ENCODE data around the gene TRAPPC11. TPM values are rescaled to one million over a fixed set of nuclear protein-coding genes. Genes with fewer than 3 reads are reported as not detected.

The TRAPPC11 gene
- total and polyA plus RNA-seq, 4 donors = 35.6 to 68.3 (median 46.1) TPM

DNA sequence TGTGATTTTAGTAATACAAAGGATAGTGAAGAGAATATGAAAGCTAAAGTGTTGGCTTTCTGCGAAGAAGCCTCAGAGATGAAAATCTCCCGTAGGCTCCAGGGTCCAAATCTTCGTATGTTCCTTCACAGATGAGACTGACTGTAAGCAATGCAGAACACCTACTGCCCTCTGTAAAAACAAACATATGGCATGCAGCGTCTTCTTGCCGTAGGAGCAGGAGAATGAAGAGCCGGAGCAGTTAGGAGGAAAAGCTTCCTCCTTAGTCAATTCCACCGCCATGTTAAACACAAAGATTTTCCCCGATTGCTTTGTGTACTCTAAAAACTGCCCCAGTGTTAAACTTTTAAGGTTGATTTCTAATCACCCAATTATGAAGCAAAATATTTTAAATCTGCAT, 22.6 kb upstream of the TRAPPC11 start:
- Histone ChIP-seq H3K4me3 (ENCODE audit: low read depth, low read length) (no peak overlapping the region), H3K27ac (ENCODE audit: low read depth, low read length) (peak overlapping the region; percentile 50), H3K36me3 (ENCODE audit: control insufficient read depth, insufficient read depth, low read length) (no peaks in the 10 kb centered on the region), H3K27me3 (ENCODE audit: control insufficient read depth, insufficient read depth, low read length) (no peaks in the 10 kb centered on the region), H3K4me1 (ENCODE audit: control insufficient read depth, insufficient read depth, low read length) (no peaks in the 10 kb centered on the region), H3K9me3 (ENCODE audit: control insufficient read depth, insufficient read depth, low read length) (no peaks in the 10 kb centered on the region)
- WGBS (ENCODE audit: insufficient coverage) = 90% methylated on average over 2 of the region's 8 CpGs
- peak in 1 of 6 donors; percentile 55 for DNase-seq (ENCODE audit: low read depth in 4 of 6, low spot score in 6 of 6)

DNA sequence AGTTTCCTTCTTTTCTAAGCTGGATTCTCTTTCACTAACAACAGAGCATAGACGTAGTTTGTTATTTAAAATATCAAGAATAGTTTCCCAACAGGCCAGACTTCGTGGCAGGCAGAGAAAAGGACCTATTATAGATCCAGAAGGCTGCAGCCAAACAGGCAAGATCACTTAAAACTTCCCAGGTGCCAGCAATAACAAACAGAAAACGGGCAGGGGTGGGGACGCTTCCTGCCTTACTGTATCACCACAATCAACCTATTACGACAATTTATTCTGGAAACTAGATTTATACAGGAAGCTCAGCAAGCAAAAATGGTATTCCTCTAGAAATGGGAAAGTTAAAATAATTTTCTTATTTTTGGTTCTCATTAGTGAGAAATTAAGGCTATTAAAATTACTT, 22.2 kb upstream of the TRAPPC11 start:
- Histone ChIP-seq H3K4me1 (ENCODE audit: control insufficient read depth, insufficient read depth, low read length) (no peaks in the 10 kb centered on the region), H3K36me3 (ENCODE audit: control insufficient read depth, insufficient read depth, low read length) (no peaks in the 10 kb centered on the region), H3K27me3 (ENCODE audit: control insufficient read depth, insufficient read depth, low read length) (no peaks in the 10 kb centered on the region), H3K4me3 (ENCODE audit: low read depth, low read length) (no peak overlapping the region), H3K9me3 (ENCODE audit: control insufficient read depth, insufficient read depth, low read length) (no peaks in the 10 kb centered on the region), H3K27ac (ENCODE audit: low read depth, low read length) (peak overlapping the region; percentile 50)
- WGBS (ENCODE audit: insufficient coverage) = 25% methylated on average over 1 of the region's 5 CpGs
- DNase-seq (ENCODE audit: low read depth in 4 of 6, low spot score in 6 of 6) = peak in 1 of 6 donors; percentile 55

DNA sequence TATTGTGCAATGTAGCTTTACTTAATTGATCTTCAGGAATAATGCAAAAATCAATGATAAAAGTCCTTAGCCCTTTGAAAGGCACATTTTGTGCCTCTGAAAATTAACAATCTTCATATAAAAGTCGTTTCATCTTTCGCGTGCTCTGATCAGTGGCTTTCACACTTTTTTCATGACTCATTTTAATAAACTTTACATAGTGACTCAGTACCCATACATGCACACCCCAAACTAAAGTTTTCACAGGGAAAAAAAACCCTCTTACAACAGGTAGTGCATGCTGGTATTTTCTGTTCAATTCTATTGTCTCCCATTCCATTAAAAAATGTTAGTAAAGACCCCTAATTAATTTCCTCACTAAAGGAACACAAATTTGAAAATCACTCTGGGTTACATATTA, 21.6 kb upstream of the TRAPPC11 start:
- Histone ChIP-seq H3K9me3 (ENCODE audit: control insufficient read depth, insufficient read depth, low read length) (no peaks in the 10 kb centered on the region), H3K27me3 (ENCODE audit: control insufficient read depth, insufficient read depth, low read length) (no peaks in the 10 kb centered on the region), H3K4me3 (ENCODE audit: low read depth, low read length) (no peak overlapping the region), H3K36me3 (ENCODE audit: control insufficient read depth, insufficient read depth, low read length) (peaks cover 3% of the 10 kb centered on the region), H3K4me1 (ENCODE audit: control insufficient read depth, insufficient read depth, low read length) (no peaks in the 10 kb centered on the region), H3K27ac (ENCODE audit: low read depth, low read length) (no peak overlapping the region)
- WGBS (ENCODE audit: insufficient coverage) = 71% methylated on average over 3 of the region's 3 CpGs
- DNase-seq (ENCODE audit: low read depth in 4 of 6, low spot score in 6 of 6) = no peak

DNA sequence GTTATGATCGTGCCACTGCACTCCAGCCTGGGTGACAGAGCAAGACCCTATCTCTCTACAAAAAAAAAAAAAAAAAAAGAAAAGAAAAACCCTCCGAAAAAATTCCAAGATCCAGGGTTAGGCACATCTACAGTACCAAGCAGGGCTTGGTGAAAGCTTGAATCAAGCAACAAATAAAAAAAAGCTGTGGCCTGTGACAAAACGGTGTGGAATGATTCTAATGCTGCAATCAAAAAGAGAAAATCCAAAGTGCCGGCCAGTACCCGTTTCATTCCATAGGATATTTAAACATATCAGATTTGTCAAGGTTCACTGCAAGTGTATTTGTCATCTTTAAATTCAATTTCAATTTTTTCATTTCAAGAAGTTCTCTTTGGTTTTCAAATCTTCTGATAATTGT, 20.7 kb upstream of the TRAPPC11 start:
- no CpG with 5 or more reads among the region's 5 CpGs for WGBS (ENCODE audit: insufficient coverage)
- no peak overlapping the region for H3K27ac ChIP-seq (ENCODE audit: low read depth, low read length)
- H3K36me3 ChIP-seq (ENCODE audit: control insufficient read depth, insufficient read depth, low read length) = peaks cover 9% of the 10 kb centered on the region
- no peaks in the 10 kb centered on the region for H3K27me3 ChIP-seq (ENCODE audit: control insufficient read depth, insufficient read depth, low read length)
- H3K9me3 ChIP-seq (ENCODE audit: control insufficient read depth, insufficient read depth, low read length) = no peaks in the 10 kb centered on the region
- H3K4me1 ChIP-seq (ENCODE audit: control insufficient read depth, insufficient read depth, low read length) = no peaks in the 10 kb centered on the region
- DNase-seq (ENCODE audit: low read depth in 4 of 6, low spot score in 6 of 6) = no peak
- no peak overlapping the region for H3K4me3 ChIP-seq (ENCODE audit: low read depth, low read length)

DNA sequence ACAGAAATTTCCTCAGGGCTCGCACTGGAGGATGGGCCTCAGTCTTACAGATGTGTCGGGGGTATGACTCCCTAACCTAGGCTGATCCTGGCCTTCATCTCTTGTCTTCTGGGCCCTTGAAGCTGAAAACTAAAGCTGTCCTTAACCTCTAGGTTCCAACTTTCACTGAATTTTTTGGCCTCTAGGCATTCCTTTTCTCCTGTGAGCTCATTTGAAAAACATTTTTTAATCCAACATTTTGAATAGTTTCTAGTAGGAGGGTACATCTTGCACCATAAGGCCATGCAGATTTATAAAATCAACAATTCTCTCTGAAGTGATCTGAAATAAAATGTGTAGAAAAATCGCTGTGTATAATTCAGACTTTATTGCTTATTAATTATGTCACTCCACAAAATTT, 19.8 kb upstream of the TRAPPC11 start:
- H3K36me3 ChIP-seq (ENCODE audit: control insufficient read depth, insufficient read depth, low read length) = peaks cover 13% of the 10 kb centered on the region

DNA sequence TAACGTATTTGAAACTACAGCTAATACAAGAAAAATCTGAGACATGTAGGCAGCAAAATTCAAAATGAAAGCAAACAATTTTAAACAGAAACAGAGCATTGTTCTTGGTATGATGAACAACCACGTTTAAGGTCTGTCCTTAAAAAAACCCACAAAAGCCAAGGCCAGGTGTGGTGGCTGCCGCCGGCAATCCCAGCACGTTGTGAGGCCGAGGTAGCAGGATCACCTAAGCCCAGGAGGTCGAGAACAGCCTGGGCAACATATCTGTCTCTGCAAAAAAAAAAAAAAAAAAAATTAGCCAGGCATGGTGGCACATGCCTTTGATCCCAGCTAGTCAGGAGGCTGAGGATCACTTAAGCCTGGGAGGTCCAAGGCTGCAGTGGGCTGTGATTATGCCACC, 13.8 kb upstream of the TRAPPC11 start:
- Histone ChIP-seq H3K4me3 (ENCODE audit: low read depth, low read length) (no peak overlapping the region), H3K4me1 (ENCODE audit: control insufficient read depth, insufficient read depth, low read length) (no peaks in the 10 kb centered on the region), H3K36me3 (ENCODE audit: control insufficient read depth, insufficient read depth, low read length) (peaks cover 45% of the 10 kb centered on the region), H3K27me3 (ENCODE audit: control insufficient read depth, insufficient read depth, low read length) (no peaks in the 10 kb centered on the region), H3K27ac (ENCODE audit: low read depth, low read length) (no peak overlapping the region), H3K9me3 (ENCODE audit: control insufficient read depth, insufficient read depth, low read length) (no peaks in the 10 kb centered on the region)
- whole genome bisulfite sequencing (ENCODE audit: insufficient coverage) = 96% methylated on average over 6 of the region's 7 CpGs
- DNase-seq (ENCODE audit: low read depth in 4 of 6, low spot score in 6 of 6) = no peak

More for the DNA sequence above, 19.8 kb upstream of the TRAPPC11 start:
- H3K27ac ChIP-seq (ENCODE audit: low read depth, low read length) = no peak overlapping the region
- 93% methylated on average over 2 of the region's 3 CpGs for WGBS (ENCODE audit: insufficient coverage)
- no peak for DNase-seq (ENCODE audit: low read depth in 4 of 6, low spot score in 6 of 6)
- H3K4me1 ChIP-seq (ENCODE audit: control insufficient read depth, insufficient read depth, low read length) = no peaks in the 10 kb centered on the region
- H3K27me3 ChIP-seq (ENCODE audit: control insufficient read depth, insufficient read depth, low read length) = no peaks in the 10 kb centered on the region
- H3K4me3 ChIP-seq (ENCODE audit: low read depth, low read length) = no peak overlapping the region
- no peaks in the 10 kb centered on the region for H3K9me3 ChIP-seq (ENCODE audit: control insufficient read depth, insufficient read depth, low read length)

DNA sequence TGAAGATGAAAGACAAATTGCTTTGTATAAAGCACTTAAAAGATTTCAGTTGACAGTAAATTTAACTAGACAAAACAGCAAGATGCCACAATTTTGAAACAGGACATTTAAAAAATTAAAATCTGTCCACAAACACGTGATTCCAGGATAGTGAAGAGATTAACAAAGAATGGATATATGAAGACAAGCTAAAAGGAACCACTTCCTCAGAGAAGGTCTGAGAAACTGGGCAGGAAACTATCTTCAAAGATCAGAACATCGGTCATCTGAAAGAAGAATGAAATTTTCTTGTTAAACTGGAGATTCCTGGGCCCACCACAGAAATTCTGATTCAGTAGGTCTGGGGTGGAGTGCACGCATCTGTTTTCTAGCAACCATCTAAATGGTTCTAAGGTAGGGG, 1.5 kb upstream of the TRAPPC11 start:
- H3K4me1 ChIP-seq (ENCODE audit: control insufficient read depth, insufficient read depth, low read length) = peaks cover 6% of the 10 kb centered on the region
- no peaks in the 10 kb centered on the region for H3K9me3 ChIP-seq (ENCODE audit: control insufficient read depth, insufficient read depth, low read length)
- H3K27me3 ChIP-seq (ENCODE audit: control insufficient read depth, insufficient read depth, low read length) = no peaks in the 10 kb centered on the region
- H3K4me3 ChIP-seq (ENCODE audit: low read depth, low read length) = no peak overlapping the region
- no peaks in the 10 kb centered on the region for H3K36me3 ChIP-seq (ENCODE audit: control insufficient read depth, insufficient read depth, low read length)
- DNase-seq (ENCODE audit: low read depth in 4 of 6, low spot score in 6 of 6) = no peak
- 100% methylated on average over 1 of the region's 3 CpGs for WGBS (ENCODE audit: insufficient coverage)
- H3K27ac ChIP-seq (ENCODE audit: low read depth, low read length) = no peak overlapping the region

DNA sequence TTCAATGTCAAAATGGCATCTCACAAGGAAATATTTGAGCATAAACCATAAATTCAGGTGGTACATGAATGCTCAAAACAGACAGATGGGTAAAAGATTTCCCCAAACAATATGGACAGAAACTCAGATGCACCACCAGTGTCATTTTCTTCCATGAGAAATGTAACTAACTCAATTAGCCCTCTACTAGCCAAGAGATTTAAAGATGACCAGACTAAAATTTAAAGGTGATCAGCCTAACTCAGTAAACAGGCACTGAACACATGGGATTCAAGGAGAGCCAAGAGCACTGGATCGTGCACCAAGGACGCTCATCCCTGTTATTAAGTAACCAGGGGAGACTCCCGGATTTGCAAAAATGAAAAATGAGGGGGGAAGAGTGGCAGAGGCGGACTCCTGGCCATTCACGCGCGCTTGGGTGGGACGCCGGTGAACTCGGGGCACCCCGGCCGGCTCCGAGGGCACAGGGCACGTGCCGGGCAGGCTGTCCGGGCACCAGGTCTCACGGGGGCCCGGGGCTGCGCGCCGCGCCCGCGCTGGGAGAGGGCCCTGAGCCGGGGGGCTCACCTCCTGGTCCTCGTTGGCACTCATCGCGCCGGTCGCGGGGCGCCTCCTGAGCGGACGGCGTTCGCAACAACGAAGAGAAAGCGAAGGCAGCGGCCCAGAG, 598 bp upstream of the TRAPPC11 start:
- Histone ChIP-seq H3K27ac (ENCODE audit: low read depth, low read length) (no peak overlapping the region), H3K4me3 (ENCODE audit: low read depth, low read length) (peak overlapping the region; percentile 71), H3K36me3 (ENCODE audit: control insufficient read depth, insufficient read depth, low read length) (no peaks in the 10 kb centered on the region), H3K4me1 (ENCODE audit: control insufficient read depth, insufficient read depth, low read length) (peaks cover 6% of the 10 kb centered on the region), H3K27me3 (ENCODE audit: control insufficient read depth, insufficient read depth, low read length) (no peaks in the 10 kb centered on the region), H3K9me3 (ENCODE audit: control insufficient read depth, insufficient read depth, low read length) (no peaks in the 10 kb centered on the region)
- 0% methylated on average over 24 of the region's 39 CpGs for WGBS (ENCODE audit: insufficient coverage)
- peak in 2 of 6 donors; percentile 38 to 58 for DNase-seq (ENCODE audit: low read depth in 4 of 6, low spot score in 6 of 6)

DNA sequence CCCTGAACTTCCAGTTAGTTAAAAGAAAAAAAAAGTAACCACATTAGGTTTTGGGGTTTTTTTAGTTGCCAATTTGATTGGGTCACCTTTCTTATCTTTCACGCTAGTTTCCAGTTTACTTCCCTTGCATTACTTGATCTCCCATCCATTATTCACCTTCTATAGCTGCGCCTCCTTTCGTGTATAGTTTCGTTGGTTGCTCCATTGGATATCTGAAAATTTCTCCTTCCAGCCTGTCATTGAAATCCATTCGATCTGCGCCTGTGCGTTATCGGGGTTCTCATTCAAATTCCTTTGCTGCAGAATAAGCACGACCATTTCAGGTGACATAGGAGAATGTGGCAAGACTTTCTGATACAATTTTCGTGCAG, 764 bp downstream of the TRAPPC11 start:
- Histone ChIP-seq H3K4me1 (ENCODE audit: control insufficient read depth, insufficient read depth, low read length) (peaks cover 6% of the 10 kb centered on the region), H3K36me3 (ENCODE audit: control insufficient read depth, insufficient read depth, low read length) (peaks cover 3% of the 10 kb centered on the region), H3K27ac (ENCODE audit: low read depth, low read length) (peak overlapping the region; percentile 88), H3K9me3 (ENCODE audit: control insufficient read depth, insufficient read depth, low read length) (no peaks in the 10 kb centered on the region), H3K27me3 (ENCODE audit: control insufficient read depth, insufficient read depth, low read length) (no peaks in the 10 kb centered on the region), H3K4me3 (ENCODE audit: low read depth, low read length) (peak overlapping the region; percentile 57)
- DNase-seq (ENCODE audit: low read depth in 4 of 6, low spot score in 6 of 6) = peak in 2 of 6 donors; percentile 35 to 54
- WGBS (ENCODE audit: insufficient coverage) = 0% methylated on average over 3 of the region's 10 CpGs

DNA sequence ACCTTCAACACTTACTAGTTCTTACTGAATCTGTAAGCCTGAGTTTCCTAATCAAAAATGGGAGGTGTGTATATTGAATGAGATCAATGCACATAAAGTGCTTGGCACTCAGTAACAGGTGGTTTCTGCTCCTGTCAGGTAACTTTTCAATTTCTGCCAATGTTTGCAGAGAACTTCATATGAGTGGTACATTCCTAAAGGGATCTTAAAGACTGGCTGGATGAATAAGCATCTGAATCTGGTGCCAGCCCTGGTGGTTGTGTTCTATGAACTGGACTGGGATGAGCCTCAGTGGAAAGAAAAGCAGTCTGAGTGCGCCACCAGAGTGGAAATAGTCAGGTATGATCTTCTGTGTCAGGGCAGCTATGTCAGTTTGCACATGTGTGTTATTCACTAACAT, 7.0 kb downstream of the TRAPPC11 start:
- Histone ChIP-seq H3K4me3 (ENCODE audit: low read depth, low read length) (no peak overlapping the region), H3K4me1 (ENCODE audit: control insufficient read depth, insufficient read depth, low read length) (no peaks in the 10 kb centered on the region), H3K36me3 (ENCODE audit: control insufficient read depth, insufficient read depth, low read length) (peaks cover 14% of the 10 kb centered on the region), H3K27me3 (ENCODE audit: control insufficient read depth, insufficient read depth, low read length) (no peaks in the 10 kb centered on the region), H3K9me3 (ENCODE audit: control insufficient read depth, insufficient read depth, low read length) (no peaks in the 10 kb centered on the region), H3K27ac (ENCODE audit: low read depth, low read length) (no peak overlapping the region)
- WGBS (ENCODE audit: insufficient coverage) = 100% methylated on average over 1 of the region's 1 CpG
- no peak for DNase-seq (ENCODE audit: low read depth in 4 of 6, low spot score in 6 of 6)
